GM12891 (cell line): ENCODE measurements around the gene MDFI.

ENCODE experiments used
- DNase-seq: peaks from one replicate; pipeline ENCODE4 v3.0.0; 2011; ENCODE audit warnings: low spot score; ENCODE audit not compliant: insufficient read length
- FAIRE-seq: peaks from 2 replicates; lab custom pipeline; 2011; peaks lifted over from hg19 to GRCh38; lab: Jason Lieb, UNC
- PAX5 ChIP-seq: IDR thresholded peaks from 2 replicates; pipeline ENCODE4 v1.6.1; 2011; ENCODE audit warnings: low read length, moderate library complexity, mild to moderate bottlenecking; ENCODE audit not compliant: insufficient read depth, severe bottlenecking
- POLR2A ChIP-seq: IDR thresholded peaks from 2 replicates; pipeline ENCODE4 v1.6.1; 2011; ENCODE audit warnings: low read depth, low read length, control low read depth
- POLR2AphosphoS5 ChIP-seq: IDR thresholded peaks from 2 replicates; pipeline ENCODE4 v1.6.1; 2011; ENCODE audit warnings: low read depth, low read length, control low read depth
- POU2F2 ChIP-seq: IDR thresholded peaks from 2 replicates; pipeline ENCODE4 v1.6.1; 2011; ENCODE audit warnings: low read depth, mild to moderate bottlenecking, control low read depth, low read length, moderate library complexity
- SPI1 ChIP-seq: IDR thresholded peaks from 2 replicates; pipeline ENCODE4 v1.6.1; 2011; ENCODE audit warnings: low read depth, low read length, control low read depth
- TAF1 ChIP-seq: IDR thresholded peaks from 2 replicates; pipeline ENCODE4 v1.6.1; 2011; ENCODE audit warnings: low read depth, low read length, control low read depth

The MDFI gene

GRCh38 chr6:41621367-41621766 lies 16.9 kb upstream of the MDFI start:
- FAIRE-seq (no peak), DNase-seq (no peak)
- TF ChIP-seq POU2F2 (no peak), TAF1 (no peak)

- no peak for FAIRE-seq
- no peak for TF ChIP-seq PAX5
- no peak for TF ChIP-seq POLR2A
- TF ChIP-seq POU2F2: no peak
- TF ChIP-seq SPI1: no peak
- no peak for TF ChIP-seq POLR2AphosphoS5
- TF ChIP-seq TAF1: no peak
- no peak for DNase-seq
Observed at GRCh38 chr6:41621802-41622201, 16.5 kb upstream of the MDFI start.

- TF ChIP-seq SPI1 (peak; percentile 43), POLR2AphosphoS5 (no peak), POU2F2 (no peak)
- no peak for DNase-seq
- peak; percentile 58 for FAIRE-seq
Observed at GRCh38 chr6:41622206-41622988, 15.9 kb upstream of the MDFI start.

- DNase-seq (no peak), FAIRE-seq (no peak)
- TF ChIP-seq POLR2AphosphoS5: no peak
- no peak for TF ChIP-seq POLR2A
Observed at GRCh38 chr6:41623330-41623729, 14.9 kb upstream of the MDFI start.

- DNase-seq (no peak), FAIRE-seq (no peak)
- TF ChIP-seq POU2F2 (no peak), POLR2AphosphoS5 (no peak), POLR2A (no peak), SPI1 (no peak), TAF1 (no peak), PAX5 (no peak)
Observed at GRCh38 chr6:41624621-41625380, 13.5 kb upstream of the MDFI start.

GRCh38 chr6:41625442-41625841 lies 12.8 kb upstream of the MDFI start:
- FAIRE-seq (no peak), DNase-seq (no peak)
- no peak for TF ChIP-seq SPI1
- TF ChIP-seq TAF1: no peak

GRCh38 chr6:41626022-41626421 lies 12.2 kb upstream of the MDFI start:
- DNase-seq (no peak), FAIRE-seq (no peak)
- no peak for TF ChIP-seq POLR2AphosphoS5

- no peak for FAIRE-seq
- no peak for DNase-seq
- TF ChIP-seq SPI1 (no peak), PAX5 (no peak), TAF1 (no peak), POLR2AphosphoS5 (no peak), POLR2A (no peak), POU2F2 (no peak)
Observed at GRCh38 chr6:41626917-41627316, 11.4 kb upstream of the MDFI start.

GRCh38 chr6:41629128-41629527 lies 9.1 kb upstream of the MDFI start:
- TF ChIP-seq POLR2AphosphoS5 (no peak), POLR2A (no peak), POU2F2 (no peak), TAF1 (no peak), SPI1 (no peak), PAX5 (no peak)
- no peak for DNase-seq
- FAIRE-seq: no peak

- TF ChIP-seq PAX5 (no peak), POLR2A (no peak), POU2F2 (no peak), POLR2AphosphoS5 (no peak), TAF1 (no peak), SPI1 (no peak)
- FAIRE-seq: no peak
- no peak for DNase-seq
Observed at GRCh38 chr6:41630069-41630468, 8.2 kb upstream of the MDFI start.

GRCh38 chr6:41630946-41631345 lies 7.3 kb upstream of the MDFI start:
- FAIRE-seq: no peak
- DNase-seq: no peak
- TF ChIP-seq POU2F2: no peak
- no peak for TF ChIP-seq SPI1
- no peak for TF ChIP-seq TAF1
- TF ChIP-seq POLR2AphosphoS5: no peak
- no peak for TF ChIP-seq POLR2A
- no peak for TF ChIP-seq PAX5
